Lower leg skin (tissue), 3 donors: Measurements from ENCODE around the gene PLB1.

ENCODE experiments used
- POLR2A ChIP-seq, 2 donors: fragments of 450-650 bp; IDR thresholded peaks; one replicate each; pipeline ENCODE4 v1.6.1; 2016 to 2017; ENCODE audit warnings: antibody characterized with exemption in 2 of 2, mild to moderate bottlenecking in 1 of 2, moderate library complexity in 1 of 2
- TF ChIP-seq, protein P1 (sequence below), 3 donors: fragments of 450-650 bp; IDR thresholded peaks; one replicate each; pipeline ENCODE4 v1.5.1; 2016; ENCODE audit warnings: antibody characterized with exemption in 3 of 3, mild to moderate bottlenecking in 3 of 3, moderate library complexity in 2 of 3

DNA sequence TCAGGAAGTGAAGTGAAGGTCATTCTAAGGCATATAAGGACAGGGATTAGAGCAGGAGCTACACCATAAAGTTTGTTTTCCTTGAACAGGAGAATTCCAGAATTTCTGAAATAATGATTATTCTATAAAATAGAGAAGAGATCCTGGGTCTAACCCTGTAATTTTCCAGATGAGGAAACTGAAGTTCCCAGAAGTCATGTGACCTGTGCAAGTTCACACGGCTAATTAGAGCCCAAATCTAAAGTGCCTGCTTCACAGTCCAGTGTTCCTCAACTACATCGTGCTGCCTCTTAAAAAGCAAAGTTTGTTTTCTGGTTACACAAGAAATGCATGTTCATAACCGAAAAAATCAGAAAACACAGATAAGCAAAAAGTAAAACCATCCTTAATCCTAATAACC is 34.9 kb downstream of the PLB1 start:
- TF ChIP-seq, protein P1, sequence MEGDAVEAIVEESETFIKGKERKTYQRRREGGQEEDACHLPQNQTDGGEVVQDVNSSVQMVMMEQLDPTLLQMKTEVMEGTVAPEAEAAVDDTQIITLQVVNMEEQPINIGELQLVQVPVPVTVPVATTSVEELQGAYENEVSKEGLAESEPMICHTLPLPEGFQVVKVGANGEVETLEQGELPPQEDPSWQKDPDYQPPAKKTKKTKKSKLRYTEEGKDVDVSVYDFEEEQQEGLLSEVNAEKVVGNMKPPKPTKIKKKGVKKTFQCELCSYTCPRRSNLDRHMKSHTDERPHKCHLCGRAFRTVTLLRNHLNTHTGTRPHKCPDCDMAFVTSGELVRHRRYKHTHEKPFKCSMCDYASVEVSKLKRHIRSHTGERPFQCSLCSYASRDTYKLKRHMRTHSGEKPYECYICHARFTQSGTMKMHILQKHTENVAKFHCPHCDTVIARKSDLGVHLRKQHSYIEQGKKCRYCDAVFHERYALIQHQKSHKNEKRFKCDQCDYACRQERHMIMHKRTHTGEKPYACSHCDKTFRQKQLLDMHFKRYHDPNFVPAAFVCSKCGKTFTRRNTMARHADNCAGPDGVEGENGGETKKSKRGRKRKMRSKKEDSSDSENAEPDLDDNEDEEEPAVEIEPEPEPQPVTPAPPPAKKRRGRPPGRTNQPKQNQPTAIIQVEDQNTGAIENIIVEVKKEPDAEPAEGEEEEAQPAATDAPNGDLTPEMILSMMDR (IDR thresholded peaks at IDR 0.05): no peak
- TF ChIP-seq POLR2A (IDR thresholded peaks at IDR 0.05): no peak
